Measurements from ENCODE around the gene SLC16A4.
"Not testable (repeated sequence)": the region's sequence is repeated elsewhere in the genome, so short reads cannot be mapped to it uniquely, and the experiment has no call there.

The SLC16A4 gene

GRCh38 chr1:110390692-110391245 is at the start of gene SLC16A4:
SLC16A4 (minus strand) TSS chr1:110391026; CDS start chr1:110389323, 1,703 bp downstream.
- no peak for DNase-seq

- not testable (repeated sequence) for DNase-seq
Measured at GRCh38 chr1:110439873-110440272, 49.0 kb upstream of the SLC16A4 start.

- no peak for DNase-seq
Measured at GRCh38 chr1:110438893-110439292, 48.1 kb upstream of the SLC16A4 start.

- not testable (repeated sequence) for DNase-seq
Measured at GRCh38 chr1:110437645-110438299, 46.9 kb upstream of the SLC16A4 start.

- DNase-seq: no peak
Measured at GRCh38 chr1:110436635-110437034, 45.8 kb upstream of the SLC16A4 start.

GRCh38 chr1:110434946-110435345 is 44.1 kb upstream of the SLC16A4 start:
- DNase-seq: no peak

- DNase-seq: no peak
Measured at GRCh38 chr1:110433803-110434202, 43.0 kb upstream of the SLC16A4 start.

GRCh38 chr1:110433213-110433612 is 42.4 kb upstream of the SLC16A4 start:
- no peak for DNase-seq

- DNase-seq: no peak
Measured at GRCh38 chr1:110430901-110431300, 40.1 kb upstream of the SLC16A4 start.

GRCh38 chr1:110430366-110430765 is 39.5 kb upstream of the SLC16A4 start:
- no peak for DNase-seq

GRCh38 chr1:110428946-110429345 is 38.1 kb upstream of the SLC16A4 start:
- no peak for DNase-seq

GRCh38 chr1:110426854-110427253 is 36.0 kb upstream of the SLC16A4 start:
- DNase-seq: no peak

- no peak for DNase-seq
Measured at GRCh38 chr1:110425612-110426152, 34.9 kb upstream of the SLC16A4 start.

GRCh38 chr1:110424699-110425611 is 34.1 kb upstream of the SLC16A4 start:
- DNase-seq: no peak

GRCh38 chr1:110420874-110421793 is 30.3 kb upstream of the SLC16A4 start:
- no peak for DNase-seq

- no peak for DNase-seq
Measured at GRCh38 chr1:110420023-110420662, 29.3 kb upstream of the SLC16A4 start.

- no peak for DNase-seq
Measured at GRCh38 chr1:110418729-110419128, 27.9 kb upstream of the SLC16A4 start.

- DNase-seq: not testable (repeated sequence)
Measured at GRCh38 chr1:110413045-110413444, 22.2 kb upstream of the SLC16A4 start.

- peak; percentile 15 for DNase-seq
Measured at GRCh38 chr1:110412576-110412975, 21.8 kb upstream of the SLC16A4 start.

GRCh38 chr1:110411173-110411735 is 20.4 kb upstream of the SLC16A4 start:
- DNase-seq: no peak

GRCh38 chr1:110409316-110409715 is 18.5 kb upstream of the SLC16A4 start:
- DNase-seq: no peak
